DND-41 (cell line): ENCODE data around the gene RAB40AL.
A peak's percentile ranks its signal among the peaks of the same experiment; 100 is the strongest.

ENCODE experiments used
- ATAC-seq: fragments of 200-7000 bp; cut with Tn5 transposase; 3 replicates; pipeline ENCODE4 v1.9.1; 2021; ENCODE audit warnings: low read depth; ENCODE audit not compliant: insufficient read depth
- DNase-seq: peaks from one replicate; pipeline ENCODE4 v3.0.0-alpha.2; 2020
- H2AFZ ChIP-seq: 2 replicates; pipeline ENCODE4 v1.6.0; 2012; ENCODE audit warnings: low read depth, low read length
- H3K27ac ChIP-seq: 2 replicates; pipeline ENCODE4 v1.5.1; 2012; ENCODE audit warnings: low read length, inconsistent platforms
- H3K27me3 ChIP-seq: fragments of 200-600 bp; sonication (generic); 2 replicates; pipeline ENCODE4 v1.6.0; 2012; ENCODE audit warnings: low read length, mild to moderate bottlenecking, inconsistent platforms; ENCODE audit not compliant: insufficient read depth, poor library complexity
- H3K36me3 ChIP-seq: 2 replicates; pipeline ENCODE4 v1.5.1; 2012; ENCODE audit warnings: low read length, inconsistent platforms; ENCODE audit not compliant: insufficient read depth
- H3K4me1 ChIP-seq: 2 replicates; pipeline ENCODE4 v1.5.1; 2012; ENCODE audit warnings: mild to moderate bottlenecking, low read length; ENCODE audit not compliant: insufficient read depth
- H3K4me2 ChIP-seq: 2 replicates; pipeline ENCODE4 v1.6.0; 2012; ENCODE audit warnings: mild to moderate bottlenecking, moderate library complexity, low read length, inconsistent platforms; ENCODE audit not compliant: insufficient read depth
- H3K4me3 ChIP-seq, 2 experiments: fragments of 200-600 bp in 1 of 2; shearing (Covaris generic) in 1 of 2; 2 replicates each; pipeline ENCODE4 v1.5.1; 2012 to 2016; ENCODE audit warnings: inconsistent platforms in 2 of 2, low read length in 2 of 2, mild to moderate bottlenecking in 2 of 2, low read depth in 1 of 2, moderate library complexity in 1 of 2
- H3K79me2 ChIP-seq: 2 replicates; pipeline ENCODE4 v1.6.0; 2012; ENCODE audit warnings: low read length, inconsistent platforms; ENCODE audit not compliant: insufficient read depth
- H3K9ac ChIP-seq: 2 replicates; pipeline ENCODE4 v1.6.0; 2012; ENCODE audit warnings: low read depth, mild to moderate bottlenecking, inconsistent platforms, low read length, moderate library complexity
- H3K9me3 ChIP-seq: 2 replicates; pipeline ENCODE4 v1.5.1; 2012; ENCODE audit warnings: low read length, moderate library complexity, mild to moderate bottlenecking, inconsistent platforms; ENCODE audit not compliant: insufficient read depth, severe bottlenecking
- H4K20me1 ChIP-seq: 2 replicates; pipeline ENCODE4 v1.6.0; 2012; ENCODE audit warnings: low read length; ENCODE audit not compliant: insufficient read depth
- EZH2 ChIP-seq: IDR thresholded peaks from 3 replicates; pipeline ENCODE4 v1.6.1; 2012; ENCODE audit warnings: borderline replicate concordance, low read depth, mild to moderate bottlenecking, moderate library complexity, low read length, inconsistent platforms; ENCODE audit not compliant: severe bottlenecking
- TF ChIP-seq, protein P1 (sequence below): IDR thresholded peaks from 2 replicates; pipeline ENCODE4 v1.5.1; 2012; ENCODE audit warnings: borderline replicate concordance, low read length, moderate library complexity, mild to moderate bottlenecking; ENCODE audit not compliant: poor library complexity, severe bottlenecking; ENCODE audit errors: extremely low read depth

The RAB40AL gene

DNA sequence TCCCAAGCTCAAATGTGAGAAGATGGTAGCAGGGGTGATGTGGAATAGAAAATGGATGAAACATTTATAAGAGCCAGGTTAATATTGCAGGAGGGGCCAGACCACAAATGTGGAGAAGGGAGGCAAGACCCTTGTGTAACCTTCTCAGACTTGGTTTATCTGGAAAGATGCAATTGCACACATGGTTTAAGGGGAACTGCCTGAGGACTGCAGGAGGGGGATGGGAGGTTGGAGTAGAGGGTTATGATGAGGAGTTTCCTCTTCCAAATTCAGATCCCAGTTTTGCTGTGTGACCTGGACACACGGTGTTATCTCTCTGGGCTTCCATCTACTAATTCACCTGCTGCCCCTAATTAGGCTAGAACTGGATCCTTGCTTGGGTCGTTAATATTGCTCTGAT is 46.1 kb downstream of the RAB40AL start:
- H3K36me3 ChIP-seq, result no peaks in the 10 kb centered on the region
- peaks cover 13% of the 10 kb centered on the region for H3K4me1 ChIP-seq
- no peaks in the 10 kb centered on the region for H3K79me2 ChIP-seq
- H3K27ac ChIP-seq, result no peak overlapping the region
- TF ChIP-seq EZH2, result no peak
- TF ChIP-seq, protein P1, sequence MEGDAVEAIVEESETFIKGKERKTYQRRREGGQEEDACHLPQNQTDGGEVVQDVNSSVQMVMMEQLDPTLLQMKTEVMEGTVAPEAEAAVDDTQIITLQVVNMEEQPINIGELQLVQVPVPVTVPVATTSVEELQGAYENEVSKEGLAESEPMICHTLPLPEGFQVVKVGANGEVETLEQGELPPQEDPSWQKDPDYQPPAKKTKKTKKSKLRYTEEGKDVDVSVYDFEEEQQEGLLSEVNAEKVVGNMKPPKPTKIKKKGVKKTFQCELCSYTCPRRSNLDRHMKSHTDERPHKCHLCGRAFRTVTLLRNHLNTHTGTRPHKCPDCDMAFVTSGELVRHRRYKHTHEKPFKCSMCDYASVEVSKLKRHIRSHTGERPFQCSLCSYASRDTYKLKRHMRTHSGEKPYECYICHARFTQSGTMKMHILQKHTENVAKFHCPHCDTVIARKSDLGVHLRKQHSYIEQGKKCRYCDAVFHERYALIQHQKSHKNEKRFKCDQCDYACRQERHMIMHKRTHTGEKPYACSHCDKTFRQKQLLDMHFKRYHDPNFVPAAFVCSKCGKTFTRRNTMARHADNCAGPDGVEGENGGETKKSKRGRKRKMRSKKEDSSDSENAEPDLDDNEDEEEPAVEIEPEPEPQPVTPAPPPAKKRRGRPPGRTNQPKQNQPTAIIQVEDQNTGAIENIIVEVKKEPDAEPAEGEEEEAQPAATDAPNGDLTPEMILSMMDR, result no peak
- H3K27me3 ChIP-seq, result no peaks in the 10 kb centered on the region
- H3K9ac ChIP-seq, result no peak overlapping the region
- H3K4me2 ChIP-seq, result no peak overlapping the region
- no peaks in the 10 kb centered on the region for H3K9me3 ChIP-seq
- no peaks in the 10 kb centered on the region for H4K20me1 ChIP-seq
- H2AFZ ChIP-seq, result no peak overlapping the region
- no peak overlapping the region for H3K4me3 ChIP-seq
- ATAC-seq, result no peak
- no peak for DNase-seq

DNA sequence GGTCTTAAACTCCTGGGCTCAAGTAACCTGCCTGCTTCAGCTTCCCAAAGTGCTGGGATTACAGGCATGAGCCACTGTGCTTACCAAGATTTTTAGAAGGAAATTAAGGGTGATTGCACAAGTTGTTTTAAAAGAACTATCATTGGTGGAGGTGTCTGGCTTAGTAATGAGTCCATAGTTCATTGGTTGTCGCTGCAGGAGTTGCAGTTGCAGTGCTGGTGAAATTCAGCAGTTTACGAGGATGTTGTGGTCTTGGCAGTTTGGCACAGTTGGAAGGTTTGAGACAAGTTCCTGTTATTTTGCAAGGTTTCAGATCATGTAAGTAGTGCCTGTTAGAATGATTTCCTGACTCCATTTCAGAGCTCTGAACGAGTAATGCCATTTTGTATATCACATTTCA is 48.1 kb downstream of the RAB40AL start:
- no peak for TF ChIP-seq EZH2
- TF ChIP-seq, protein P1, result no peak
- ATAC-seq (peak; percentile 44; the same call in 2 of the 3 replicates), DNase-seq (peak; percentile 13)
- Histone ChIP-seq H3K4me2 (no peak overlapping the region), H3K27me3 (no peaks in the 10 kb centered on the region), H3K4me3 (no peak overlapping the region; a peak in 1 of 4 replicates), H3K27ac (peak overlapping the region; percentile 84), H3K79me2 (no peaks in the 10 kb centered on the region), H3K9me3 (no peaks in the 10 kb centered on the region), H3K36me3 (no peaks in the 10 kb centered on the region), H4K20me1 (no peaks in the 10 kb centered on the region), H3K4me1 (peaks cover 13% of the 10 kb centered on the region), H2AFZ (peak overlapping the region; percentile 58; the same call in 1 of the 2 replicates), H3K9ac (no peak overlapping the region)
